Effector CD8-positive, alpha-beta T cell (primary cell): ENCODE results near the gene ZFP92.

ENCODE experiments used
- DNase-seq: peaks from one replicate; lab custom pipeline; 2025; lab: John Stamatoyannopoulos, UW

ZFP92 gene

DNA sequence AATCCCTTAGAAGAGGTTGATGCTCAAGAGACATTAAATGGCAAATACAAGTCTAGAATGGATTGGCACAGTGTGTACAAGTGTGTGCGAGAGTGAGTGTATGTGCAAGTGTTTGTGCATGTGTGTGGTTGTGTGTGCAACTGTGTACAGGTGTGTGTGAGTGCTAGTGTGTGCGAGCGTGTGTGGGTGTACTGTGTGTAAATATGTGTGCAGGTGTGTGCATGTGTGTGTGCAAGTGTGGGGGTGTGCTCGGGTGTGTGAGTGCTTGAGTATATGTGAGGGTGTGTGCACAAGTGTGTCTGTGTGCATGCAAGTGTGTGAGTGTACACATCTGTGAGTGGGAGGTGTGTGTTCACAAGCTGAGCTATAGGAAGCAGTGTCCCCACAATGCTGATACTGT lies 28.7 kb downstream of the ZFP92 start:
- no peak for DNase-seq

DNA sequence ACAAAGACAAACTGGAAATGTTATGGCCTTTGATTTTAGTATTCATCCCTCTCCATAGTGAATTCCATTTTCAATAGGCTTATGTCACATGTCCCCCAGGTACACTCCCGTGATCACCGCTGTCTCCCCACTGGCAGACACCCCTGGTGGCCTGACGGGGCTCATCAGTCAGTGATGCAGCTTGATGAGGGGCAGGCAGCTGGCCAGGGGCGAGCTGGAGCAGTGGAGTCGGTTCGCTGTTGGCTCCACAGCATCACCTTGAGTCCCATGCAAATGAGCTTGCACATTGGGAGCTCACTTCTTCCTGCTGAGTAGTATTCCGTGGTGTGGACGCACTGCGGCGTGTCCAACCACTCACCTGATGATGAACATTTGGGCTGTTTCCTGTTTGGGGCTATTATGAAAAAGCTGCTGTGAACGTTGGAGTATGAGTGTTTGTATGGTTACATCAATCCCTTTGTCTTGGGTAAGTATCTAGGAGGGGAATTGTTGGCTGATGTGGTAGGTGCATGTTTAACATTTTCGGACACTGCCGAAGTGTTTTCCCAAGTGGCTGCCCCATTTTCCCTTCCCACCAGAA lies 29.4 kb downstream of the ZFP92 start:
- DNase-seq, result no peak

DNA sequence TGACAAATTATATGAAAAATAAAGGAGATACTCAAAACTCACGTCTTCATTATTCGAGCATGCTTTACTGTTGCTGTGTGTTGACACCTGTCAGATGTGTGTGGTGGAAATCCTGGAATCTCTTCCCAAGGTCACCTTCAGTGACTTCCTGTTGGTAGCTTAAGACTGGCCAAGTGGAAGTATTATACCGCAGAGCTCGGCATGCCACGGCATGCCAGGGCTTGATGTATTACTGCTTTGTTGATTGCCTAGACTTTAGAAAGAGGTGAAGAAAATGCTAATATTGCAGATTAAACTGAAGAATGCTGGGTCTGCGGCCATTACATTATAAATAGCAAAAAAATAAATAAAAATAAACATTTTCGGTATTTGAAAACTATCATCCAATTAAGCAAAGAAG lies 30.0 kb downstream of the ZFP92 start:
- DNase-seq, result no peak

DNA sequence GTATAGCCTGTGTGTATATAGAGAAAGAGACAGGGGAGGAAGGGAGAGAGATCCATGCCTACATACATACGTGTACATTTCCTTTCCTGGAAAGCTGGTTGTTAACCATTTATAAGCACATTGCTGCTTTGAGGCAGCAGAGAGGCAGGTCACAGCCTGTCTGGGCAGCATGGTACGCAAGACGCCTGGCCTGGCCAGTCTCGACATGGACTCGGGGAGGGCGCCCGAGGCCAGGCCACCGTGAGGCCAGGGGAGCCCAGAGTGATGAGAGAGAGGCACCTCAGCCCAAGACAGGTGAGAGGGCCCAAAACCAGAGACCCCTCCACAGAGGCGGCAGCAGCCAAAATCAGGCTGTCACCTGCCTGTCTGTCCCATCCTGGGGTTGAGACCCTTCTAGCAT lies 30.7 kb downstream of the ZFP92 start:
- no peak for DNase-seq

DNA sequence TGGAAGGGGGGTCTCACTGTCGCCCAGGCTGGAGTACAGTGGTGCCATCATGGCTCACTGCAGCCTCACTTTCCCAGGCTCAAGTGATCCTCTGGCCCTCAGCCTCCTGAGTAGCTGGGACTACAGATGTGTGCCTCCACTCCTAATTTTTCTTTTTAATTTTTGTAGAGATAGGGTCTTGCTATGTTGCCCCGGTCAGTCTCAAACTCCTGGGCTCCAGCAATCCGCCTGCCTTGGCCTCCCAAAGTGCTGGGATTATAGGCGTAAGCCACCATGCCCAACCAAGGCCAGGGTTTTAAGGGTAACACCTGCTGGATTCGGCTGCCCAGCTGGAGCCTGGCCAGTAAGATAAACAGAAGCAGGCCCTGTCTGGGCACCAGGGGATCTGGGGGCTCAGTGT lies 31.2 kb downstream of the ZFP92 start:
- DNase-seq, result no peak

DNA sequence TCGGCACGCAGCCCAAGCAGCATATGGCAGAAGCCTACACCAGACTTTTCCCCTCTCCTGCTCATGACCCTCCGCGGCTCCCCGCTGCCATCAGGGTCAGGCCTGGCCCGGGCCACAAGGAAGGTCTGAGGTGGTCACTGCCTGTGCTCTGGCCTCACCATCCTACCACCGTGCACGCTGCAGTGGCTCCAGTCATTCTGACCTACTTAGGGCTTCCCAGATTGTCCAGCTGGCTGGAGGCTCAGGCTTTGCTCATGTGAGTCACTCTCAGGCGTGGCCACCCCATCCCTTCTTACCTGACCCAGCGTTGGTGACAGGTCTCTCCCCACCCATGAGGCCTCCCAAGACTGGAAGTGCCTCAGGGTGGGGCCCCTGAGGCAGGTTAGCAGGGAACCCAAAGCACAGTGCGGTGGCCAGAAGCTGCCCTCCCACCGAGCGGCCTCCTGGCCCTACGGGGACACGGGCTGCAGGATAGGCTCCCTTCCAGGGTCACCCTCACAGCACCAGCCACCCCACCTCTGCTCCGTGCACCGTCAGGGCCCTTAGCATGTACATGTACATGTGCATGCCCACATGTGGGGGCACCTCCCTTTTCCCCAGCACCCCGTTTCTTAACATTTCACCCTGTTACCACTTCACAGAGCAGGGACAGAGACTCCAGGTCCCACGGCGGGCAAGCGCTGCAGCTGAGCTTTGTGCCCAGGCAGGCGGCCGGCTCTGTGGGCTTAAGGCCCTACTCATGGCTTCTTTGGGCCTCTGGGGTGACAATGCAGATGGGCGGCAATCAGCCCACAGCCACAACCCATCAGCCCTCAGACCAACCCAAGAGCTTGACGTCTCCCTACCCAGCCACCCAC lies 32.4 kb downstream of the ZFP92 start:
- no peak for DNase-seq

DNA sequence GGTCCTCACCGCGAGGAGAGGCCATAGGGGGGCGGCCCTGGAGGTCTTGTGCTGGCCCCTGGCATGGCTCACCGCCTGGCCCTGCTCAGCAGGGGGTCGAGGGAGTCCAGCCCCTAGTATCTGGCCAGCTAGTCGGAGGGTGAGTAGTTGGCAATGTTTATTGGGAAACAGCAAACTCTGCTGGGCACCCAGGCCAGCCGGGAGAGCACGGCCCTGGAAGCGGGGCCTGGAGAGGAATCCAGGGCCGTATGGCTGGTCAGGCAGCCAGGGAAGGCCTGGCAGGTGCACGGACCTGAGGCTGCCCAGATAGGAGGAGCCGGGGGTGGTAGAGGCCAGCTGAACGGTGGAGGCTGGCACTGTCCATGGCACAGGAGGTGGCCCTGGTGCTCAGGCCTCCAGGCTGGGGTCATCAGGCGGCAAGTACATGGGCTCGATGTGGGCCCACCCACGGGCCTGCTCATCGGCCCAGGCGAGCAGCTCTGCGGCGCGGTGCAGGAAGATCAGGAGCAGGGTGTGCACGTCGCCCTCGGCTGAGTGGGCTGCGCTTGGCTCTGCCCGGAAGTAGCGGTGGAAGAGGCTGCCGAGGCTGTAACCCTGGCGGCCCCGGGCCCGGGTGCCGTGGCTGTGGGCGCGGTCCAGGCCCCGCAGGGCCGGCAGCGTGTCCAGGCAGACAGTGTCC lies 33.2 kb downstream of the ZFP92 start:
- no peak for DNase-seq

DNA sequence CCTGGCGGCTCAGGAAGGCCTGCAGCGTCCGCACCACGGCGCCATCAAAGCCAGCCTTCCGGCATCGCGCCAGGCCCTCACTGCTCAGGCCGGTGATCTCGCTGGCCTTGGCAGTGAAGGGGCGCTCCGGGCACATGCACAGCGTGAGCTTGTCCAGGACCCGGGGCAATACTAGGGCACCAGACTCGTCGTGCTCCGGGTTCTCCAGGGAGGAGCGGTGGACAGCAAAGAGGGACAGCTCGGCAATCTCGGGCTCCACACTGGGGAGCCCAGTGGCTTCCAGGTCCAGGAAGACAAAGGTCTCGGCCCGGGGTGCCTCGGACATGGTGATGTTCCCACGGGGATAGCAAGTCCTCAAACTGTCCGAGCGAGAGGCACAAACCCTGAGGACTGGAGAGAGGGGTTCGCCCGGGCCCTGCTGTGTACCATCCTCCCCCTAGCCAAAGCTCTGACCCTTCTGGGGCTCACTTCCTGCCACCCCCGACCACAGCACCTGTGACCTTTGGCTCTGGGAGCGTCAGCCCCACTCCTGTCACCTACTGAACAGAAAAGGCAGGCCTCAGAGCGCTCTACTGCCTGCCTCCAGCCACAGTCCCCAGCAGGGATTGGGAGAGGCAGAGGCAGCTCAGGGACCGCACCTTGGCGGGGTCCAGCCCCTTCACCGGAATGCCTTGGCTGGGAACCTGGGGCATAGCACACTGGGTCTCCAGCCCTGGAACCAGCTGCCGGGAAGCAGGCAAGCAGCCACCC lies 34.0 kb downstream of the ZFP92 start:
- DNase-seq, result no peak

DNA sequence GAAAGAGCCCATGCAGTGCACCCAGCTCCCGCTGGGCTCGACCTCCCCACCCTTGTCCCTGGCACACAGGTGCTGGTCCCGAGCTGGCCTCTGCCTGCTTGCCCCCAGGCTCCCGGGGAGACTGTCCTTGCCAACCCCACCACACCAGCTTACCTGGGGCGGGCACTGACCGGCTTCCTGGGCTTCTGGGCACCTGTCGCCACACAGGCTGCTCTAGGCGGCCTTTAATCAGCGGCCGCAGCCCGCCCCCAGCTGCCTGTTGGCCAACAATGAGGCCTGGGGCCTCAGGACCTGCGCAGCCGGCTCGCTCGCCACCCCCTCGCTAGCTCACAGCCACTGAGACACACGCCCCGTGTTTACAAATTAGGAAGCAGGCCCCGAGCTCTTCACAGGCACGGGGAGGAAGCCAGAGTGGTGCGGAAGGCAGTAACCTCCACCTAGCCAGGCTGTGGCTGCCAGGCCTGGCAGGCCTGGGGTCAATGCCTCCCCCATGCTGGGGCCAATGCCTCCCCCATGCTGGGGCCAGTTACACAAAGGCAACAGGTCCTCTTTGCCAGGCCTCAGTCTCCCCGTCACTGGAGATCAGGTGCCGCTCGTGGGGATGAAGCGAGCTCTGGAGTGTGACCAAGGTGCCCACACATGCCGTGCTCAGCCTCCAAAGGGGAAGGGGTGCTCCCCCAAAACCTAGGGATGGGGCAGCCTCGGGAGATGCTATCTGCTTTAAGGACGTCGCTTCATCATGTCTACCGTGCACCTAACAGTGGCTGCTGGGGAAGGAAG lies 34.8 kb downstream of the ZFP92 start, which contains the start of gene TREX2:
TREX2 (minus strand) TSS at position 201 of the 780 bp plus-strand sequence. CDS start 626 bp downstream, outside the sequence.
- DNase-seq, result no peak

DNA sequence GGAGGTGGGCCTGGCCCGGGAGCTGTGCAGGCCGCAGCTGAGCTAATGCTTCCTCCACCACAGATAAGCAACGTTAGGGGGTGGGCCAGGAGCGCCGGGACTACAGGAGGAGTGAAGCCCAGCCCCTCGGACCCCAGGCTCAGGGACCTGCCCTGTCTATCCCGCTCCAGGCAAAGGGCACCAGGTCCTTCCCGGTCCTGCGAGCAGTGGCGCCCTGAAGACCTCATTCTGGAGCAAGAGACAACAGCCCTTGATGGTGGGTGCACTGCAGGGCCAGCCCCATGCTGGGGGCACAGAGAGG lies 35.3 kb downstream of the ZFP92 start:
- DNase-seq, result no peak

DNA sequence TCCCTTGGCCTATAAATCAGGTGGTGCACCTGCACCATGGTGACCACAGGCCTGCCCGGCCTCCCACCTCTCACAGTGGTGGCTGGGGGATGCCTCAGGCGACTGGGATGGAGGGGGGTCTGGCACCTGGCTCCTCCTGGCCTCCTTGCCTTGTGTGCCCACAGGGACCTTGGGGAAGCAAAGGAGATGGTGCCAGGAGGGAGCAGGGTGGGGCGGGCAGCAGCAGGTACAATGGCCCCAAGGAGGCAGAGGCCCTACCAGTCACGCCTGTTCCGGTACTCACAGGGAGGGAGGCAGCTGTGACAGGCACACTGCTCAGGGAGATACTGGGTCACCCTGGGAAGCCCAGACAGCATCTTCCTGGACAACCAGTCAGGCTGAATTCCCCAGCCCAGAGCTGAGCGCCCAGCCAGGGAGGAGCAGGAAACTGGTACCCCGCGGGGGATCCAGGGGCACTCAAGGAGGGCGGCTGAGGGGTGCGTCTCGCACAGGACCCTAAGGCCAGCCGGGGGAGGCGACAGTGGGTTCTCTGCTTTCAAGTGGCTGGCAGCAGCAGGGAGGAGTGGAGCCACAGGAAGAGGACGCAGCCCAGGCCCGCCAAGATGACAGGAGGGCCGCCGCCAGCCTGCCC lies 35.8 kb downstream of the ZFP92 start:
- DNase-seq, result no peak

DNA sequence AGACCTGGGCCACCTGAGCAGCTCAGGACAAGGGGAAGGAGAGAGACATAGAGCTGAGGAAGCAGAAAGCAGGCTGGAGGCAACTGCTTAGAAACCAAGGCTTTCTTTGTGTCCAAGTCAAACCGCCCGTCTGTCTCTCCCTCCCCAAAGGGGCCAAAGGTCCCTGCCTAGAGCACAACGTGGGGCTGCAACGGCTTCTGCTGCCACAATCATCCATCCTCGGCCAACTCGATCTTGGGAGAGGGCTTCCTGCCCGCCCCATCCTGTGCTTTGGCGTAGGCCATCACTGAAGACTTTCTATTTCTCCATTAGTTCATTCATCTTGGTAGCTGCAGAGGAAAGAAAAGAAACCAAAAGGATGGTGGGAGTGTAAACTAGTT lies 36.3 kb downstream of the ZFP92 start:
- no peak for DNase-seq

DNA sequence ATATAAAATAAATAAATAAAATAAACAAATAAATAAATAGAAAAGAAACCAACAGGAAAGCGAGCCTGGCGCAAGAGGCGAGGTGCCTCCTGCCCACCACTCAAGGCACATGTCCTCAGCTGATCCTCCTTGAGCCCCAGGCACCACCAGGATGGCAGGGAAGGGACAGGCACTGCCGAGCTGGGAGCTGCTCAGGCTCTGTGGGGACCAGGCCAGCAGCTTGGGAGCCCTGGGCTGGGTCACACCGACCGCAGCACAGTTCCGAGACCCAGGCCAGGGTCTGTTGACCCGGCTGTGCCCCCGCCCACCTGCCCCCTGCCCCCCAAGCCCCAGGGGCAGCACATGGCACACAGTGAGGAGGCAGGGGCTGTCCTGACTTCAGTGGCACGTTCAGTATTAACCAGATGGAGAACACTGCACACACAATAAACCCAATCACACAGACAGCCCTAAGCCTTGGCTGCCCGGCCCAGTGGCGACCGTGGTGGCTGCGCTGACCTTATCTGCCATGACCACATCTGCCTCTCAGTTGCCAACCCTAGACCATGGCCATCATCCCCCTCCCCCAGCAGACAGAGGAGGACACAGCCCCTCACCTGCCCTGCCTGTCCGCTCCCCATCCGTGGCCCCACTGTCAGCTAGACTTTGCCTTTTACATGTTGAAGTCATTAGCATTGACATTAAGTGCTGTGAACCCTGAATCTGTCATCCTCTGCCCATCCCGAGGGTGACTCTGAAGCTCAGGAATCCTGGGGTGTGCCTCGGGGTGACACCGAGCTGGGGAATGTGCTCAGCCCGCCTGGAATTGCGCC lies 37.5 kb downstream of the ZFP92 start:
- no peak for DNase-seq

DNA sequence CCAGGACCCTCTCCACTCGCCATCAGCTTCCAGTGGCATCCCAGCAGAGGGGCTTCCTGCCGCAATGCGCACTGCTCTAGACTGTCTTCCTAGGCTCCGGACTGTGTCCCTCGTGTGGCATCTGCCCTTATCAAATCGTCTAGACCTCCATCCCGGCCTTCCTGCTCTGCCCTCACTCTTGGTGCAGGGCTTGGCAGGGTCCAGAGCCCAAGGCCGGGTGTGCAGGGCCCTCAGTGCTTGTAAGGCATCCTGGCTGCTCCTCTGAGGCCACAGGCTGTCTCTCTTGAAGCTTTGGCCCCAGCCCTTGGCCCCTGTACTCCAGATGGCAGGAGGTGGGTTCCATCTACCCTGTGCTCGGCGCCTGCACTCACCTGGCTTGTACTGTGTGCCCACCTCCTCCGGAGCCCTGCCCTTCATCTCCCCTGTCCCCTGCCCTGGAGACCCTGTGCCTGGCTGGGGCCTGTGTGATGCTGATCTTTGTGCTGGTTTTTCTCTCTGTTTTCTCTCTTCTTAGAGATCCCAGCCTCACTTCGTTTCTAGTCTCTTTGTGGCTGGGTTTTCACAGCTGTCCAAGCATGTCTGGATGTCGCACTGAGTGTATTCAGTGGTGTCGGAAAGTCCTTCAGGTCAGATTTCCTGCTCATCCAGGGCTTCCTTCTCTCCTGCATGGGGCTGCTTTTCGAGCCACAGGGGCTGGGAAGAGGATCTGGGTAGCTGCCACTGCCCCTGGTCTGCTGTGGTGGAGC lies 38.3 kb downstream of the ZFP92 start:
- no peak for DNase-seq

DNA sequence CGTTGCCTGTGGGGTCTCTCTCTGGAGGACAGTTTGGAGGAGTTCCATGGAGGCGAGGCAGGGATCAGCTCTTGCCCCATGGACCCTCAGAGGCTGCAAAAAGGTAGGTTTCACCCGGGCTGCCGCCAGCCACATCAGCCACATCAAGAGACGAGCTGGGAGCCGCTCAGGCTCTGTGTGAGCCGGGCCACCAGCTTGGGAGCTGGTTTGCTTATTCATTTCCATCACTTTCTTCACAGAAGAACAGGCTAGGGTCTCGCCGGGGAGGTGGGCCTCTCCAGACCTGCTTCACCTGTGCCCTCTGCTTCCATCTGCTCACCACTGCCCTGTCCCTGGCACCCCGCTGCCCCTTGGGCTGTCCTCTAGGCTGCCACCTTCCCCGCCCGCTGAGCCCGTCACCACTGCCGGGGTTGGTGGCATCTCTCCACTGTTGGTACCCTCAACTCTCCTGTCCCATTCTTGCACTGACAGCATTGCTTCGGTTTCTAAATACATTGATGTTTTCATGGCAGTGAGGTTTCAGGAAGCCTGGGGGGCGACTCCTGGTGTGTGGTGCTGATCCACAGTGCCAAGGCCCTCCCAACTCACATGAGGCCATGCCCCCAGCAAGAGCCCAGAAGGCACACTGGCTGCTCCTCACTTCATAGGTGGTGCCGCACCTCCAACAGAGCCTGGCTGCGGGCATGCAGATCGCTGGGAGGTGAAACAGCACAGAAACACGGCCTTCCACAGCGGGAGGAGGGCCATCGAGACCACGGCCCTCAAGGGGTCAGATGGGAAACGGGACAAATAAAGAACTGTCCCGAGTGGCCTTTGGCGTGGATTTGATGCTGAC lies 39.1 kb downstream of the ZFP92 start:
- DNase-seq, result no peak

DNA sequence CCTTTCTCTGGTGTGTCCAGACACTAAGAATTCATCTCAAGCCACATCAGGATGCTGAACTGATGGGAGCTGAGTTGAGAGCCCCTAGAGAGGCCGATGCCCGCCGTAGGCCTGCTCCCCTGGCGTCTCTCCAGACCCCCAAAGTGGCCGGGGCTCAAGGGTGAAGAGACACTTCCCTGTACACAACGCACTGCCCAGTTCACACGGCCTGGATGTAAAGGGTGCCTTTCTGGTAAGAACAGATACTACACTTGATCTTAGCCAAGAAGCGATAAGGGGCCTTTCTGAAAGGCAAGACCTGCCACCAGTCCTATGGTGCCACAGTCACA lies 39.6 kb downstream of the ZFP92 start:
- no peak for DNase-seq

DNA sequence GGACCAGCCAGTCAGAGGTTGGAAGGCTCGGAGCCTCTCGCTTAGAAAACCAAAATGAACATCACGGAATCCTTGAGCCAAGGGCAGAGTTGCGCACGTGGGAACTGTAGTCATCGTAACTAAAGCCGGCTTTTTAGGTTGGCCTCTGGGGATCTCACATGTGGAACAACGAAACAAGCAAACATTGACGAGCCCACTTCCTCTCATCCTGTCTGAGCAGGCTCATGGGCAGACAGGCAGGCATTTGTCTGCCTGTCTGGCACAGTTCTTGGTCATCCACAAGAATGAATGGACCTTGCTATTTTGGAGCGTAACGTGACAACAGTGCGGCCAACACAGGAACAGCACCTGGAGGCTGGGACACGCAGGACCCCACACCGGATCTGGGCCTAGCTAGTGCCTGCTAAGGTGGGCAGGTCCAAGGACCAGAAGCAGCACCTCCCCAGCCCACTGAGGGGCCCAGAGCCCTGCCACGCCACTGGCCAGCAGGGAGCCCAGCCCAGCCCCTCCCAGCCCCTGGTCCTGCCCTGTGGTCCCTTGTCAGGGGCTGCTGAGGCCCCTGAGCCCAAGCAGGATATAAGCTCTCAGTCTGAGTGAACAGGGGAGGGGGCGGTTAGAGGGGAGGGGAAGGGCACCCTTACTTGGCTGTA lies 43.8 kb downstream of the ZFP92 start:
- no peak for DNase-seq

DNA sequence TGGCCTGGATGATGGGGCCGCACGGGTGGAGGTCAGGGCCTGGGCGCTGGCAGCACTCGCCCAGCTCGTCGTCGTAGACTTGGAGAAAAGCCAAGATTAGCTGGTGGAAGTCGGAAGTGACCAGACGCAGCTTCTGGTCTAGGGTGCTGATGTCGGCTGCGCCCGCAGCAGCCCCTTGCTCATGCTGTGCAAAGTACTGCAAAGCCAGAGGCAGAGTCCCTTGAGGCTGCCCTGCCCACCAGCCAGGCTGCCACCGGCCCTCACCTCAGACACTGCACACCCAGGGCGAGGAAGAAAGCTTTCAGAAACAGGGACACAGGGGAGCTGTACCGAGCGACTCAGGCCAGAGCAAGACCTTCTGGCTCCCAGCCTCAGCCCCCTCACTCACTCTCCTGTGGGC lies 44.3 kb downstream of the ZFP92 start:
- no peak for DNase-seq
